ENCODE measurements around the gene ROCK2. TPM values are rescaled to one million over a fixed set of nuclear protein-coding genes. Genes with fewer than 3 reads are reported as not detected.
A peak's percentile ranks its signal among the peaks of the same experiment; 100 is the strongest.

The ROCK2 gene
- total and polyA plus RNA-seq, 2 of the 13 experiments (the other 11 are each of a cell fraction or from before 2014, with no cell fraction given) = 38.1 to 119 TPM

DNA sequence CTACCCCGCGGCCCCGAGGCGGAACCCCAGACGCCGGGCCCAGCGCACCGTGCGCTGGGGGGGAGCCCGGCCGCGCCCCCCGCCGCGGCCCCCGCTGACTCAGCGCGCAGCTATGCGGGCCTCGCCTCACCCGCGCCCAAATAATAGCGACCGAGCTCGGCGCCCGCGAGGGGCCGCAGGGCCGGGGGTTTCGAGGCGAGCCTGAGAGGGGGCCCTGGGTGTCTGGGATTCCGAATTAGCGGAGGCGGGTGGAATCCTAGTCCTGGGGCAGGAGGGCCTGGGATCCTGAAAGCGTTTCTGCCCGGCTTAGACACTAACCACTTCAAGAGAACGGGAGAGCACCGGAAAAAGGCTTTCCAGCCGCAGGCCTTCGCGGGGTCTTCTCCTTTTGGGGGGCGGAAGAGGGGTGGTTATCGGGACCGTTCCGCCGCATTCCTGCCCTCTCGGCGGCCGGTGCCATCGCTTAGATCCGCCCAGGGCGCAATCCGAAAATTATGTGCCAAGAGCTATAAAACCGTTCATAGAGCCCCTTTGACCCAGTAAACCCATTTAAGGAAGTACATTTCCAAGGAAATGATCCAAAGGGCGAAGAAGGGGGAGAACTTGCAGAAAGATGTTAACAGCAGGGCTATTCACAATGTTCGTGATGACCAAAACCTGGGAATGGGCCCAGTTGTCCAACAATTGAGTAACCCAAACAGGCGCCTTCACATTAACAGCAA is 681 bp upstream of the ROCK2 start (continued):
- TF ChIP-seq, protein P1, sequence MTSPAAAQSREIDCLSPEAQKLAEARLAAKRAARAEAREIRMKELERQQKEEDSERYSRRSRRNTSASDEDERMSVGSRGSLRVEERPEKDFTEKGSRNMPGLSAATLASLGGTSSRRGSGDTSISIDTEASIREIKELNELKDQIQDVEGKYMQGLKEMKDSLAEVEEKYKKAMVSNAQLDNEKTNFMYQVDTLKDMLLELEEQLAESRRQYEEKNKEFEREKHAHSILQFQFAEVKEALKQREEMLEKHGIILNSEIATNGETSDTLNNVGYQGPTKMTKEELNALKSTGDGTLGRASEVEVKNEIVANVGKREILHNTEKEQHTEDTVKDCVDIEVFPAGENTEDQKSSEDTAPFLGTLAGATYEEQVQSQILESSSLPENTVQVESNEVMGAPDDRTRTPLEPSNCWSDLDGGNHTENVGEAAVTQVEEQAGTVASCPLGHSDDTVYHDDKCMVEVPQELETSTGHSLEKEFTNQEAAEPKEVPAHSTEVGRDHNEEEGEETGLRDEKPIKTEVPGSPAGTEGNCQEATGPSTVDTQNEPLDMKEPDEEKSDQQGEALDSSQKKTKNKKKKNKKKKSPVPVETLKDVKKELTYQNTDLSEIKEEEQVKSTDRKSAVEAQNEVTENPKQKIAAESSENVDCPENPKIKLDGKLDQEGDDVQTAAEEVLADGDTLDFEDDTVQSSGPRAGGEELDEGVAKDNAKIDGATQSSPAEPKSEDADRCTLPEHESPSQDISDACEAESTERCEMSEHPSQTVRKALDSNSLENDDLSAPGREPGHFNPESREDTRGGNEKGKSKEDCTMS (CRISPR knock-in tag; conservative IDR thresholded peaks at IDR 0.05) = no peak
- TF ChIP-seq TAF15 (IDR thresholded peaks at IDR 0.05; ENCODE audit: low read depth, low read length, poor library complexity, severe bottlenecking) (peak; percentile 22), PHF8 (CRISPR knock-in tag; IDR thresholded peaks at IDR 0.05) (peak; percentile 66), ZSCAN21 (CRISPR knock-in tag; IDR thresholded peaks at IDR 0.05; ENCODE audit: borderline replicate concordance) (peak; percentile 76; the same call in 1 of the 2 replicates), DR1 (CRISPR knock-in tag; IDR thresholded peaks at IDR 0.05) (0 out of 2 replicates have a peak, but pooled peaks have one; percentile 13), HNF4A (CRISPR knock-in tag; IDR thresholded peaks at IDR 0.05) (0 out of 2 replicates have a peak, but pooled peaks have one; percentile 42), KAT8 (CRISPR knock-in tag; IDR thresholded peaks at IDR 0.05) (peak; percentile 41; the same call in 1 of the 2 replicates), SALL1 (CRISPR knock-in tag; IDR thresholded peaks at IDR 0.05) (peak; percentile 64; the same call in 1 of the 2 replicates), ESRRA (CRISPR knock-in tag; IDR thresholded peaks at IDR 0.05; ENCODE audit: low read depth) (no peak), ZNF501 (CRISPR knock-in tag; IDR thresholded peaks at IDR 0.05) (peak; percentile 94), ZNF230 (CRISPR knock-in tag; IDR thresholded peaks at IDR 0.05) (peak; percentile 51; the same call in 1 of the 2 replicates), NR2F2 (IDR thresholded peaks at IDR 0.05; ENCODE audit: borderline replicate concordance, low read depth) (peak; percentile 56; the same call in 1 of the 2 replicates), KDM5B (CRISPR knock-in tag; IDR thresholded peaks at IDR 0.05; ENCODE audit: borderline replicate concordance) (peak; percentile 52; the same call in 1 of the 2 replicates), SP4 (CRISPR knock-in tag; IDR thresholded peaks at IDR 0.05) (peak; percentile 66; the same call in 1 of the 2 replicates), POGZ (CRISPR knock-in tag; IDR thresholded peaks at IDR 0.05) (0 out of 2 replicates have a peak, but pooled peaks have one; percentile 12), PAF1 (CRISPR knock-in tag; IDR thresholded peaks at IDR 0.05) (no peak), FOXA1 (IDR thresholded peaks at IDR 0.05) (no peak), FOXA1 (CRISPR knock-in tag; IDR thresholded peaks at IDR 0.05) (peak; percentile 7; the same call in 1 of the 2 replicates)
- TF ChIP-seq, protein P2, sequence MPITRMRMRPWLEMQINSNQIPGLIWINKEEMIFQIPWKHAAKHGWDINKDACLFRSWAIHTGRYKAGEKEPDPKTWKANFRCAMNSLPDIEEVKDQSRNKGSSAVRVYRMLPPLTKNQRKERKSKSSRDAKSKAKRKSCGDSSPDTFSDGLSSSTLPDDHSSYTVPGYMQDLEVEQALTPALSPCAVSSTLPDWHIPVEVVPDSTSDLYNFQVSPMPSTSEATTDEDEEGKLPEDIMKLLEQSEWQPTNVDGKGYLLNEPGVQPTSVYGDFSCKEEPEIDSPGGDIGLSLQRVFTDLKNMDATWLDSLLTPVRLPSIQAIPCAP (CRISPR knock-in tag; IDR thresholded peaks at IDR 0.05; ENCODE audit: low read depth) = 0 out of 2 replicates have a peak, but pooled peaks have one; percentile 57
- TF ChIP-seq, protein P3, sequence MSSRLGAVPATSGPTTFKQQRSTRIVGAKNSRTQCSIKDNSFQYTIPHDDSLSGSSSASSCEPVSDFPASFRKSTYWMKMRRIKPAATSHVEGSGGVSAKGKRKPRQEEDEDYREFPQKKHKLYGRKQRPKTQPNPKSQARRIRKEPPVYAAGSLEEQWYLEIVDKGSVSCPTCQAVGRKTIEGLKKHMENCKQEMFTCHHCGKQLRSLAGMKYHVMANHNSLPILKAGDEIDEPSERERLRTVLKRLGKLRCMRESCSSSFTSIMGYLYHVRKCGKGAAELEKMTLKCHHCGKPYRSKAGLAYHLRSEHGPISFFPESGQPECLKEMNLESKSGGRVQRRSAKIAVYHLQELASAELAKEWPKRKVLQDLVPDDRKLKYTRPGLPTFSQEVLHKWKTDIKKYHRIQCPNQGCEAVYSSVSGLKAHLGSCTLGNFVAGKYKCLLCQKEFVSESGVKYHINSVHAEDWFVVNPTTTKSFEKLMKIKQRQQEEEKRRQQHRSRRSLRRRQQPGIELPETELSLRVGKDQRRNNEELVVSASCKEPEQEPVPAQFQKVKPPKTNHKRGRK (CRISPR knock-in tag; IDR thresholded peaks at IDR 0.05) = no peak
- TF ChIP-seq, protein P4, sequence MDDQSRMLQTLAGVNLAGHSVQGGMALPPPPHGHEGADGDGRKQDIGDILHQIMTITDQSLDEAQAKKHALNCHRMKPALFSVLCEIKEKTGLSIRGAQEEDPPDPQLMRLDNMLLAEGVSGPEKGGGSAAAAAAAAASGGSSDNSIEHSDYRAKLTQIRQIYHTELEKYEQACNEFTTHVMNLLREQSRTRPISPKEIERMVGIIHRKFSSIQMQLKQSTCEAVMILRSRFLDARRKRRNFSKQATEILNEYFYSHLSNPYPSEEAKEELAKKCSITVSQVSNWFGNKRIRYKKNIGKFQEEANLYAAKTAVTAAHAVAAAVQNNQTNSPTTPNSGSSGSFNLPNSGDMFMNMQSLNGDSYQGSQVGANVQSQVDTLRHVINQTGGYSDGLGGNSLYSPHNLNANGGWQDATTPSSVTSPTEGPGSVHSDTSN (CRISPR knock-in tag; IDR thresholded peaks at IDR 0.05; ENCODE audit: borderline replicate concordance) = no peak
- TF ChIP-seq, protein P5, sequence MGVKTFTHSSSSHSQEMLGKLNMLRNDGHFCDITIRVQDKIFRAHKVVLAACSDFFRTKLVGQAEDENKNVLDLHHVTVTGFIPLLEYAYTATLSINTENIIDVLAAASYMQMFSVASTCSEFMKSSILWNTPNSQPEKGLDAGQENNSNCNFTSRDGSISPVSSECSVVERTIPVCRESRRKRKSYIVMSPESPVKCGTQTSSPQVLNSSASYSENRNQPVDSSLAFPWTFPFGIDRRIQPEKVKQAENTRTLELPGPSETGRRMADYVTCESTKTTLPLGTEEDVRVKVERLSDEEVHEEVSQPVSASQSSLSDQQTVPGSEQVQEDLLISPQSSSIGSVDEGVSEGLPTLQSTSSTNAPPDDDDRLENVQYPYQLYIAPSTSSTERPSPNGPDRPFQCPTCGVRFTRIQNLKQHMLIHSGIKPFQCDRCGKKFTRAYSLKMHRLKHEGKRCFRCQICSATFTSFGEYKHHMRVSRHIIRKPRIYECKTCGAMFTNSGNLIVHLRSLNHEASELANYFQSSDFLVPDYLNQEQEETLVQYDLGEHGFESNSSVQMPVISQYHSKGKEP (CRISPR knock-in tag; IDR thresholded peaks at IDR 0.05) = no peak

All from HepG2 (cell line).